GM12892 (cell line): ENCODE measurements around the gene PSMB9.

ENCODE experiments used
- POLR2A ChIP-seq: IDR thresholded peaks from 2 replicates; pipeline ENCODE4 v1.6.1; 2011; ENCODE audit warnings: low read depth, low read length, control low read depth
- POLR2AphosphoS5 ChIP-seq: IDR thresholded peaks from 2 replicates; pipeline ENCODE4 v1.6.1; 2011; ENCODE audit warnings: low read depth, low read length, control low read depth
- TAF1 ChIP-seq: IDR thresholded peaks from 2 replicates; pipeline ENCODE4 v1.6.1; 2011; ENCODE audit warnings: low read depth, mild to moderate bottlenecking, control low read depth, low read length, borderline replicate concordance

- TF ChIP-seq POLR2AphosphoS5 (no peak), POLR2A (no peak), TAF1 (no peak)
Observed at GRCh38 chr6:32833664-32834063, 20.3 kb upstream of the PSMB9 start.
